HG03565 (cell line): ENCODE data around the gene CIB4.

Experiments used
- ATAC-seq: cut with Tn5 transposase; IDR thresholded peaks from one replicate; pipeline ENCODE4 v1.9.1; 2021; ENCODE audit warnings: mild to moderate bottlenecking, moderate library complexity; ENCODE audit not compliant: unreplicated experiment

Gene CIB4

GRCh38 chr2:26610504-26611335 is 30.4 kb downstream of the CIB4 start:
- no peak for ATAC-seq

GRCh38 chr2:26609839-26610277 is 31.3 kb downstream of the CIB4 start:
- no peak for ATAC-seq

GRCh38 chr2:26609205-26609631 is 31.9 kb downstream of the CIB4 start:
- ATAC-seq = no peak

- no peak for ATAC-seq
These were observed 32.6 kb downstream of the CIB4 start for GRCh38 chr2:26608557-26608956.

GRCh38 chr2:26607698-26608097 is 33.5 kb downstream of the CIB4 start:
- ATAC-seq = no peak

- no peak for ATAC-seq
These were observed 34.3 kb downstream of the CIB4 start for GRCh38 chr2:26606847-26607190.

- no peak for ATAC-seq
These were observed 34.9 kb downstream of the CIB4 start for GRCh38 chr2:26605999-26606846.

- ATAC-seq = no peak
These were observed 35.8 kb downstream of the CIB4 start for GRCh38 chr2:26605195-26605998.

GRCh38 chr2:26602575-26602974 is 38.6 kb downstream of the CIB4 start:
- no peak for ATAC-seq

GRCh38 chr2:26599387-26599786 is 41.8 kb downstream of the CIB4 start:
- ATAC-seq = no peak

GRCh38 chr2:26598996-26599373 is 42.2 kb downstream of the CIB4 start:
- no peak for ATAC-seq

- no peak for ATAC-seq
These were observed 42.7 kb downstream of the CIB4 start for GRCh38 chr2:26598336-26598995.

GRCh38 chr2:26597197-26597596 is 44.0 kb downstream of the CIB4 start:
- no peak for ATAC-seq

- no peak for ATAC-seq
These were observed 46.0 kb downstream of the CIB4 start for GRCh38 chr2:26595146-26595545.

- ATAC-seq = no peak
These were observed 49.3 kb downstream of the CIB4 start for GRCh38 chr2:26591619-26592505.

GRCh38 chr2:26590980-26591618 is 50.1 kb downstream of the CIB4 start:
- no peak for ATAC-seq

GRCh38 chr2:26590508-26590907 is 50.7 kb downstream of the CIB4 start:
- ATAC-seq = no peak

GRCh38 chr2:26588576-26588975 is 52.6 kb downstream of the CIB4 start:
- no peak for ATAC-seq

- no peak for ATAC-seq
These were observed 53.2 kb downstream of the CIB4 start for GRCh38 chr2:26587994-26588393.
